Measurements from ENCODE around the gene DIP2A. TPM values are rescaled to one million over a fixed set of nuclear protein-coding genes. Genes with fewer than 3 reads are reported as not detected.
"Not testable (repeated sequence)": the region's sequence is repeated elsewhere in the genome, so short reads cannot be mapped to it uniquely, and the experiment has no call there.

The DIP2A gene
- total and polyA plus RNA-seq, 2 of the 13 experiments (the other 11 are each of a cell fraction or from before 2014, with no cell fraction given): 18.5 to 37.6 TPM

- TF ChIP-seq ATF5 (CRISPR knock-in tag; IDR thresholded peaks at IDR 0.05; ENCODE audit: low read depth) (no peak), FOXO1 (CRISPR knock-in tag; IDR thresholded peaks at IDR 0.05) (no peak), KMT2B (CRISPR knock-in tag; IDR thresholded peaks at IDR 0.05) (no peak), MAFF (IDR thresholded peaks at IDR 0.05; ENCODE audit: low read depth, low read length) (no peak), ZBTB25 (CRISPR knock-in tag; IDR thresholded peaks at IDR 0.05) (no peak), PLSCR1 (CRISPR knock-in tag; IDR thresholded peaks at IDR 0.05; ENCODE audit: borderline replicate concordance) (no peak), SRY (CRISPR knock-in tag; IDR thresholded peaks at IDR 0.05) (no peak)
Measured at GRCh38 chr21:46461909-46462308, 3.2 kb downstream of the DIP2A start (continued).

GRCh38 chr21:46465153-46465552 lies 6.5 kb downstream of the DIP2A start:
- H3K36me3 ChIP-seq (replicated peaks in 1 of 2; ENCODE audit: control insufficient read depth in 1 of 2, insufficient read depth in 2 of 2, low read length in 2 of 2): peaks cover 3 to 23% of the 10 kb centered on the region in 2 experiments; a peak in 2 of 5 replicates
- FAIRE-seq; CTCF ChIA-PET (ENCODE audit: low intra/inter-chr PET ratio, low total read pairs); H2AFZ ChIP-seq (ENCODE audit: low read length); H3K4me2 ChIP-seq (ENCODE audit: low read depth, low read length); POLR2A ChIA-PET; intact Hi-C loops (cut with micrococcal nuclease; ENCODE audit: unreplicated experiment); H3K27me3 ChIP-seq (ENCODE audit: control insufficient read depth in 1 of 2, insufficient read depth in 2 of 2, low read length in 2 of 2); H3K9me3 ChIP-seq (ENCODE audit: low read length); H3K9ac ChIP-seq (ENCODE audit: insufficient read depth, low read depth, low read length); H3K4me3 ChIP-seq (replicated peaks in 1 of 3; ENCODE audit: insufficient read depth in 1 of 3, low read depth in 2 of 3, low read length in 3 of 3); BruUV-seq (replicated peaks); ATAC-seq; H3K27ac ChIP-seq (ENCODE audit: extremely low read length, insufficient read depth, low read length); H4K20me1 ChIP-seq (ENCODE audit: insufficient read depth, low read length); in situ Hi-C loops (cut with HindIII; ENCODE audit: extremely low pct_ligation_motif_present, low pct_unique_long_range_greater_than_20kb); DNase-seq (ENCODE audit: low spot score): not testable (repeated sequence)
- WGBS (ENCODE audit: low lambda C conversion rate): 96% methylated on average over 6 of the region's 6 CpGs
- peaks cover 26% of the 10 kb centered on the region for H3K79me2 ChIP-seq (ENCODE audit: insufficient read depth, low read length)
- peaks cover 19% of the 10 kb centered on the region; the same call in 1 of the 2 replicates for H3K4me1 ChIP-seq (ENCODE audit: insufficient read depth, low read length)

Measured in HepG2 (cell line).